Activated B cell treated with CpG ODN at 0.5 μM for 24 hours (primary cell): ENCODE data around the gene PTGES2. TPM values are rescaled to one million over a fixed set of nuclear protein-coding genes. Genes with fewer than 3 reads are reported as not detected.

ENCODE experiments used
- ATAC-seq: fragments of 200-7000 bp; cut with Tn5 transposase; one replicate; pipeline ENCODE4 v1.10.0; 2021; ENCODE audit warnings: low read depth, mild to moderate bottlenecking, moderate library complexity
- CTCF ChIA-PET: fragments of 350-600 bp; sonication (Branson Sonifier 250); formaldehyde crosslinking; loops from one replicate; lab custom pipeline; 2021; ENCODE audit warnings: antibody characterized with exemption; lab: Charles Lee
- POLR2A ChIA-PET: fragments of 350-600 bp; sonication (Branson Sonifier 250); formaldehyde crosslinking; loops from one replicate; lab custom pipeline; 2021; ENCODE audit warnings: antibody characterized with exemption; lab: Charles Lee
- DNase-seq: peaks from one replicate; pipeline ENCODE4 v3.0.0; 2022
- H3K27ac Mint-ChIP-seq: one replicate; pipeline ENCODE4 v1.8.0; 2020; ENCODE audit warnings: mixed read lengths
- H3K27me3 Mint-ChIP-seq: one replicate; pipeline ENCODE4 v1.8.0; 2021; ENCODE audit warnings: mixed read lengths
- H3K36me3 Mint-ChIP-seq: one replicate; pipeline ENCODE4 v1.8.0; 2021; ENCODE audit warnings: low read depth, mixed read lengths
- H3K4me1 Mint-ChIP-seq: one replicate; pipeline ENCODE4 v1.8.0; 2021; ENCODE audit warnings: mixed read lengths
- H3K4me3 Mint-ChIP-seq: one replicate; pipeline ENCODE4 v1.8.0; 2020; ENCODE audit warnings: mild to moderate bottlenecking, mixed read lengths
- H3K9me3 Mint-ChIP-seq: one replicate; pipeline ENCODE4 v1.8.0; 2020; ENCODE audit warnings: mixed read lengths
- intact Hi-C: fragments of 100-400 bp; cut with micrococcal nuclease; formaldehyde crosslinking; loops from one replicate; pipeline ENCODE4 v1.15.1; 2024
- total RNA-seq: library from RNA; stranded (reverse); gene quantifications from 2 replicates; pipeline ENCODE4 v1.2.3, GENCODE V29; 2022
- TF ChIP-seq, protein P1 (sequence below): fragments of 200-600 bp; IDR thresholded peaks from one replicate; pipeline ENCODE4 v1.8.0; 2022; ENCODE audit warnings: antibody characterized with exemption, mild to moderate bottlenecking

PTGES2 gene
- total RNA-seq, 1 donor from 2014 or later: 89.2 TPM

DNA sequence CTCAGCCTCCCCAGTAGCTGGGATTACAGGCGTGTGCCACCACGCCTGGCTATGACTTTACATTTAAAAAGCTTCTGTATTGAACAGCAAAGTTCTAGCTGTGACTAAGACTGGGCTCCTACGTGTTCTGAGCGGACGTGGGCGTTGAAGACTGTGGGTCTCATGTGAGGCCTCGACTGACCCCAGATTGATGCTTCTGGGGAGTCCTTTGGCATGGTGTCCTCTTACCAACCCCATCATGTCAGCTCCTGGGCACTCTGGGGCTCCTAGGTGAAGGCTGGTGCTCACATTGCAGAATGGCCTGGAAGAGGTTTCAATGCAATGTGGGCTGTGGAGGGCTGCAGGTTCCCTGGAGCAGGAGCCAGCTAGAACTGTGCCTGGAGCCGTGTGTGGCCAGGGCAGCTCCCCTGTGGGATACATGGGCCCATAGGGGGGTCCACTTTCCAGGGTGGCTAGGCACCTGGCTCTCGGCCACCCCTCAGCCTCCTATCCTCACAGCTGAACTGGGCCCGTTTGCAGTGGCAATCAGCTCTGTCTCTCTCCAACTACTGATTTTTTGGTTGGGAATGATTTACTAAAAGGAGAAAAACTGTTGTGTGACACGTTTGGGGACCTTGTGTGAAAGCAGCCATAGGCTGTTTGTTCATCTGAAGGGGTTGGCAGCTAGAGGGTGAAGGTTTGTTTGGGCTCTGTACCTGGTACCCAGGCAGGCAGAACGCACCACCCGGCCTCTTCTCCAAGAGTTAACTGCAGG lies 29.8 kb downstream of the PTGES2 start:
- intact Hi-C loops: no loop called here
- Mint-ChIP-seq H3K4me3 (no peak overlapping the region), H3K9me3 (no peaks in the 10 kb centered on the region), H3K27me3 (no peaks in the 10 kb centered on the region), H3K36me3 (peaks cover 30% of the 10 kb centered on the region), H3K4me1 (peaks cover 40% of the 10 kb centered on the region), H3K27ac (no peak overlapping the region)
- ATAC-seq (no peak), DNase-seq (no peak)
- CTCF ChIA-PET: interaction anchor here (0.9 kb wide), 1 partner anchor 155 kb away, joined by 3 read pairs; no protein-coding TSS in a partner anchor
- POLR2A ChIA-PET: no interaction called here
- TF ChIP-seq, protein P1, sequence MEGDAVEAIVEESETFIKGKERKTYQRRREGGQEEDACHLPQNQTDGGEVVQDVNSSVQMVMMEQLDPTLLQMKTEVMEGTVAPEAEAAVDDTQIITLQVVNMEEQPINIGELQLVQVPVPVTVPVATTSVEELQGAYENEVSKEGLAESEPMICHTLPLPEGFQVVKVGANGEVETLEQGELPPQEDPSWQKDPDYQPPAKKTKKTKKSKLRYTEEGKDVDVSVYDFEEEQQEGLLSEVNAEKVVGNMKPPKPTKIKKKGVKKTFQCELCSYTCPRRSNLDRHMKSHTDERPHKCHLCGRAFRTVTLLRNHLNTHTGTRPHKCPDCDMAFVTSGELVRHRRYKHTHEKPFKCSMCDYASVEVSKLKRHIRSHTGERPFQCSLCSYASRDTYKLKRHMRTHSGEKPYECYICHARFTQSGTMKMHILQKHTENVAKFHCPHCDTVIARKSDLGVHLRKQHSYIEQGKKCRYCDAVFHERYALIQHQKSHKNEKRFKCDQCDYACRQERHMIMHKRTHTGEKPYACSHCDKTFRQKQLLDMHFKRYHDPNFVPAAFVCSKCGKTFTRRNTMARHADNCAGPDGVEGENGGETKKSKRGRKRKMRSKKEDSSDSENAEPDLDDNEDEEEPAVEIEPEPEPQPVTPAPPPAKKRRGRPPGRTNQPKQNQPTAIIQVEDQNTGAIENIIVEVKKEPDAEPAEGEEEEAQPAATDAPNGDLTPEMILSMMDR: no peak

DNA sequence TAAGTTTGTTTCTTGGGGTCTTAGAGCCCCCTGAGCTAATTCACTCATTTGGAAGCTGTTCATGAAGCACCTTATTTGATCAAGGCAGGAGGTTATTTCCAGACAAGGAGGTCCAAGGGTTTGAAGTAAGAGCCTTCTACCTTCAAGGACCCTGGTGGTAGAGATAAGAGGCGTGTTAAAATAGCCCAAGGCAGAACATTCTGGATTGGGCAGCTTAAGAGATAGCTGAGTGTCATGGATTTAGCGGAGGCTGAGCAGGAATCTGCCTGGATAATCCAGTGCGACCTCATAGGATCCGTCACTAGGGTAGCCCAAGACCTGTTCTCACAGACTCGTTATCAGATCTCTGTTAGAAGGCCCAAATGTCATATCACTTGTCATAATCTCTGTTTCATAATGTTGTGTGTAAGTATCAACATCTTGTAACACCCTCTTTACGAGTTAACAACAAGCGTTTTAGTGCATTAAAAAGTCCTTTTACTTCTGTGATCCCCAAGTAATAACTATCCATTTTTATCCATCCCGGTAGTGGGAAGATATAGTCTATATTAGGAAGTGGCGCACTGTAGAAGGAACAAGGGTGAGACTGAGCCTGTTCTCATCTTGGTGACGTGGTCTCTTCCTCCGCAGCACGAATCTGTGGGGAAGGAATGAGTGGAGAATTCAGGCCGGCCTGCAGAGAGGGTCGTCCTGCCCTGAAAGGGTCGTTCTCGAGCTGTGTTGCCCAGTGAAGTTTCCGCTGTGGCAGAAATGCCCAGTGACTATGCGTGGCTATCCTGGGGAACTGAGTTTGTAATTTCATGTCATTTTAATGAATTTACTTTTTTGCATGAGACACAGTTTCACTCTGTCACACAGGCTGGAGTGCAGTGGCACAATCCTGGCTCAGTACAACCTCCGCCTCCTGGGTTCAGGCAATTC lies 30.7 kb downstream of the PTGES2 start:
- Mint-ChIP-seq H3K9me3 (no peaks in the 10 kb centered on the region), H3K4me3 (no peak overlapping the region), H3K27me3 (no peaks in the 10 kb centered on the region), H3K27ac (peak overlapping the region; percentile 53), H3K4me1 (peaks cover 43% of the 10 kb centered on the region), H3K36me3 (peaks cover 21% of the 10 kb centered on the region)
- TF ChIP-seq, protein P1: no peak
- DNase-seq: no peak
- intact Hi-C loops: no loop called here
- CTCF ChIA-PET: interaction anchor here (0.9 kb wide), 1 partner anchor 155 kb away, joined by 3 read pairs; no protein-coding TSS in a partner anchor
- POLR2A ChIA-PET: no interaction called here
- no peak for ATAC-seq

DNA sequence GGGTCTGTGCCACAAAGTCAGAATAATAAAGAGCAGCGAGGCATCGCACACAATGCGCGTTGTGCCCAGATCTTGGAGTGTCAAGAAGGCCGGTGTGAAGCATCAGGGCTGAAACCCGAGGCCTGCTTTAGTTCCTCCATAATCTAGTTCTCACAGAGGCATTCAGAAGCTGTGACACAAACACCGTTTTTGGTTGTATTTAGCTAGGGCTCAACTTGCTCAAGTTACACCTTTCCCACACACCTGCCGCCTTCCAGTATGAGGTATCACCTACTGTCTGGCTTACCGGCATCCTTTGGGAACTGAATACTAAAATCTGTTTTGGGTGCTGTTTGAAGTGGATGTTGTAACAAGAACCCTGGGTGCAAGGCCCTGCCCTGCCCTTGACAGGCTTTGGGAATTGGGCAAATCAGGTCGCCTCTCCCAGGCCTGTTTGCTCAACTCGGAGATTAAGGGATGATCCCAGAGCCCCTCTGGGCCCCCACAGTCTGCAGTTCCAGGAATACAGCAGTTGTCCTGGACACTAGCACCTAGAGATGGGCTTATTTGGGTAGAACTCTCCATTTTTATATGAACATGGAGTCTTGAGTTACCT lies 32.5 kb downstream of the PTGES2 start:
- Mint-ChIP-seq H3K9me3 (no peaks in the 10 kb centered on the region), H3K4me1 (peaks cover 44% of the 10 kb centered on the region), H3K27me3 (no peaks in the 10 kb centered on the region), H3K27ac (peak overlapping the region; percentile 99), H3K36me3 (peaks cover 11% of the 10 kb centered on the region), H3K4me3 (no peak overlapping the region)
- ChIA-PET POLR2A (interaction anchor here (1.2 to 2.4 kb wide), 3 partner anchors 19 to 23 kb away, joined by 5 to 13 read pairs (median 6); no protein-coding TSS in a partner anchor), CTCF (interaction anchor here (1.0 to 2.1 kb wide), 3 partner anchors 12 to 152 kb away, joined by 3 to 6 read pairs (median 5); partner anchors contain the start of genes NAIF1 and SLC25A25)
- ATAC-seq (no peak), DNase-seq (no peak)
- TF ChIP-seq, protein P1: no peak
- intact Hi-C loops: loop anchor here (1.0 kb wide), 4 partner anchors 11 to 28 kb away; partner anchors contain the start of gene NAIF1

DNA sequence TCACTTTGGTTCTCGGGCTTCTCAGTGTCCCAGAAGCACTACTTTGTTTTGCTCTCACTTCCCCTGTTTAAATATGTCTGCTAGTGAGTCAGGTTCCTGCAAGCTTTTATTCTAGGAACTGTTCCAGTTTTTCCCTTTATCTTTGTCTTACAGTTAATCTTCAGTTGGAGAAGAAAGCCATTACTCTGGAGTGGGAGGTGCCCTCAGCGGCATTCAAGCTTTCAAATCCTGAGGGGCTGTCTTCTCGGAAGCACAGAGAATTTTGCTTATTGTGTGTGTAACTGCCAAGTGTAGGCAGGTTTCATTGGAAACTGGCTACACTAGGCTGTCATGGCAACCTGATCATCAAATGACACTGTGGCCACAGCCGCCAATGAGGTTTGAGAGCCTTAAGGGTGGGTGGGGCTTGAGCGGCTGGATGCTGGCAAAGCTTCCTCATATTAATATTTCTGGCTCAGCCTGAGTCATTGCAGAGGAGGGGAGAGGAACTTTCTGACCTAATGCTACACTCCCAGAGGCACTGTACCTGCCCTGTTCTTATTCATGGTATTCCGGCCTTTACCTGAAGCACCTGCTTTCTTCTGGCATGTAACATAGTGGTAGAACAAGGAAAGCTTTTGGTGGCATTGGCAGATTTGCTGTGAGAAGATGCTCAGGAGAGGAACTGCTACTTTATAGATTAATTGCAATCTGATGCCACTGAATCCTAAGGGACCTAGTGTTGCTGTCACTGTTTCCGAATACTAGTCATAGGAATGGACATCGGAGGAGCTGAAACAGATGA lies 33.2 kb downstream of the PTGES2 start:
- POLR2A ChIA-PET: interaction anchor here (0.7 to 2.4 kb wide), 9 partner anchors 16 to 34 kb away, joined by 3 to 13 read pairs (median 5); partner anchors contain the start of genes NAIF1 and SLC25A25
- Mint-ChIP-seq H3K4me1 (peaks cover 42% of the 10 kb centered on the region), H3K9me3 (no peaks in the 10 kb centered on the region), H3K36me3 (peaks cover 11% of the 10 kb centered on the region), H3K27me3 (no peaks in the 10 kb centered on the region), H3K27ac (peak overlapping the region; percentile 99), H3K4me3 (peak overlapping the region; percentile 71)
- ATAC-seq (peak; percentile 92), DNase-seq (peak; percentile 67)
- CTCF ChIA-PET: interaction anchor here (0.7 to 2.1 kb wide), 7 partner anchors 9 to 151 kb away, joined by 3 to 6 read pairs (median 4); partner anchors contain the start of genes NAIF1 and SLC25A25
- intact Hi-C loops: loop anchor here (1.0 kb wide), 4 partner anchors 10 to 27 kb away; partner anchors contain the start of gene NAIF1
- TF ChIP-seq, protein P1: no peak
